Transverse colon (tissue), 3 donors: ENCODE results near the gene CACNA1C.

Experiments used
- EP300 ChIP-seq: sonication (generic); formaldehyde crosslinking; IDR thresholded peaks from one replicate; pipeline ENCODE4 v1.6.1; 2017; ENCODE audit warnings: antibody characterized with exemption, low read depth
- POLR2A ChIP-seq: fragments of 450-650 bp; IDR thresholded peaks from one replicate; pipeline ENCODE4 v1.6.1; 2016; ENCODE audit warnings: antibody characterized with exemption, mild to moderate bottlenecking, moderate library complexity
- TF ChIP-seq, protein P1 (sequence below), 5 experiments: fragments of 200-600 bp in 3 of 5; fragments of 450-650 bp in 2 of 5; sonication (generic) in 3 of 5; IDR thresholded peaks; 1 replicate in 2 of 5; 2 replicates in 3 of 5; pipeline ENCODE4 v1.5.1; 2016 to 2017; ENCODE audit warnings: antibody characterized with exemption in 5 of 5, inconsistent platforms in 3 of 5, mild to moderate bottlenecking in 2 of 5, moderate library complexity in 1 of 5

DNA sequence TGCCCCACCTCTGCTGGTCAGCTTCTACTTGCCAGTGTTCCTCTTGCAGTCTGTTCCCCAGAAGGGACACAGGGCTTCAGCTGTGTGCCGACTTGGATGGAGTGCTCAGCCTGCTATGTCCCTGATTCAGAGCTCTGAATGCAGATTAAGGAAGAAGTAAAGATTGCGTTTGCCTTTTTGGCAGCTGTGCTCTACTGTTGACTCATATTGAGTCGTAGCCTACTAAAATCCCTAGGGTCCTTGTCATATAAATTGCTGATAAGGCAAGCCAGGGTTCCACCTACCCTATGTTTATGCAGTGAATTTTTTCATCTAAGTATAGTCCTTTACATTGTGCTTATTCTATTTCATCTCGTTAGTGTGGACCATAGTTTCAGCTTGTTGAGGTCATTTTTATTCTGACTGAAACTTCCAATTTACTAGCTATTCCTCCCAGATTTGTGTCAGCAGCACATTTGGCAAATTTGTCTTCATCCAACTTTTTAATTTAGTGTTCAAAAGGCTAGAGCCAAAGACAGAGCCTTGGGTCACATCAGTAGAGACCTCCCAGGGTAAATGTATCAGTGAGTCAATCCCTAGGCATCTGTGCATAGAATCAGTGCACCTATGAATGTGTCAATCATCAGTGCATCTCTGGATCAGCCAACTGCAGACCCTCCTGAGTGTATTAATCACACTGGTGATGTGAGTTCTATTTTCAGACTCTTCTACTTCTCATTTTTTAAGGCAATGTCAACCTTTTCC, 31.9 kb downstream of the CACNA1C start:
- TF ChIP-seq, protein P1, sequence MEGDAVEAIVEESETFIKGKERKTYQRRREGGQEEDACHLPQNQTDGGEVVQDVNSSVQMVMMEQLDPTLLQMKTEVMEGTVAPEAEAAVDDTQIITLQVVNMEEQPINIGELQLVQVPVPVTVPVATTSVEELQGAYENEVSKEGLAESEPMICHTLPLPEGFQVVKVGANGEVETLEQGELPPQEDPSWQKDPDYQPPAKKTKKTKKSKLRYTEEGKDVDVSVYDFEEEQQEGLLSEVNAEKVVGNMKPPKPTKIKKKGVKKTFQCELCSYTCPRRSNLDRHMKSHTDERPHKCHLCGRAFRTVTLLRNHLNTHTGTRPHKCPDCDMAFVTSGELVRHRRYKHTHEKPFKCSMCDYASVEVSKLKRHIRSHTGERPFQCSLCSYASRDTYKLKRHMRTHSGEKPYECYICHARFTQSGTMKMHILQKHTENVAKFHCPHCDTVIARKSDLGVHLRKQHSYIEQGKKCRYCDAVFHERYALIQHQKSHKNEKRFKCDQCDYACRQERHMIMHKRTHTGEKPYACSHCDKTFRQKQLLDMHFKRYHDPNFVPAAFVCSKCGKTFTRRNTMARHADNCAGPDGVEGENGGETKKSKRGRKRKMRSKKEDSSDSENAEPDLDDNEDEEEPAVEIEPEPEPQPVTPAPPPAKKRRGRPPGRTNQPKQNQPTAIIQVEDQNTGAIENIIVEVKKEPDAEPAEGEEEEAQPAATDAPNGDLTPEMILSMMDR (IDR thresholded peaks at IDR 0.05): no peak
- no peak for TF ChIP-seq EP300
- TF ChIP-seq POLR2A: no peak
